Stimulated activated CD4-positive, alpha-beta T cell treated with anti-CD3 and anti-CD28 coated beads, Interleukin-2, amount 100 ng/mL, for 24 hours (primary cell): Measurements from ENCODE around the gene SERPINB11.
"Not testable (repeated sequence)": the region's sequence is repeated elsewhere in the genome, so short reads cannot be mapped to it uniquely, and the experiment has no call there.

ENCODE experiments used
- DNase-seq, 2 donors: peaks; one replicate each; pipeline ENCODE4 v3.0.0-alpha.2; 2020

Gene SERPINB11, protein sequence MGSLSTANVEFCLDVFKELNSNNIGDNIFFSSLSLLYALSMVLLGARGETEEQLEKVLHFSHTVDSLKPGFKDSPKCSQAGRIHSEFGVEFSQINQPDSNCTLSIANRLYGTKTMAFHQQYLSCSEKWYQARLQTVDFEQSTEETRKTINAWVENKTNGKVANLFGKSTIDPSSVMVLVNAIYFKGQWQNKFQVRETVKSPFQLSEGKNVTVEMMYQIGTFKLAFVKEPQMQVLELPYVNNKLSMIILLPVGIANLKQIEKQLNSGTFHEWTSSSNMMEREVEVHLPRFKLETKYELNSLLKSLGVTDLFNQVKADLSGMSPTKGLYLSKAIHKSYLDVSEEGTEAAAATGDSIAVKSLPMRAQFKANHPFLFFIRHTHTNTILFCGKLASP

DNA sequence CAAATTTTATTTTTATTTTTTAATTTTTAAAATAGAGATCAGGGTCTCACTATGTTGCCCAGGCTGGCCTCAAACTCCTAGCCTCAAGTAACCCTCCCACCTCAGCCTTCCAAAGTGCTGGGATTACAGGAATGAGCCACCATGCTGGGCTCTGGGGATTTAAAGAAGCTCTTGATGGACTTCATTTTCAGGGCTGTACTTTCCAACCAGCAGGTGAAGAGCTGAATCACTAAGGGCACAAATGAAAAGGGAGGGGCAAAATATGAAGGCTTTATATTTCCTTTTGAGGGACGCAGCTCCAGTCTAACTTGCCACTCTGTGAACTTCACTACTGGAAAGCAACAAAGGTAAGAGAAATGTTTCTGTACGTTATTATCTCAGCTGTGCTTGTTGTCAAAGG, at the start of gene SERPINB11:
SERPINB11 (plus strand) TSS at position 301 of the 400 bp plus-strand sequence. CDS start 7,234 bp downstream, outside the sequence.
- no peak for DNase-seq

DNA sequence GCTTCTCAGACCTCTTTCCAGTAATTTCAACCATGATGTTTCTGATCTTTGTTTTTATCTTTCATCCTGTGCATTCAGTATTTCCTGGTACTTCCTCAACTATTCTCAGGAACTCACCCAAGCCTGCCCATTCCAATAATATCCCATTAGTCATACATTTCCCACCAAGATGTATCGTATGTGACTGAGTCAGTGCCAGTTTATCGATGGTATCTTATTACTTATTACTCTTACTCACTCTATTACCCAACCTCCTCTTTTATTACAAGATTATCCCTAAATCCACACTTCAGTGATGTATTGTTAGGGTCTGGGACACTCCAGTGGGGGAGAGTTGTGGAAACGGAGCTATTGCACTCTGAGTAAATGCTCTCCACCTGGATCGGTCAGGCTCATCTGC, 43.8 kb upstream of the SERPINB11 start:
- DNase-seq = not testable (repeated sequence)

DNA sequence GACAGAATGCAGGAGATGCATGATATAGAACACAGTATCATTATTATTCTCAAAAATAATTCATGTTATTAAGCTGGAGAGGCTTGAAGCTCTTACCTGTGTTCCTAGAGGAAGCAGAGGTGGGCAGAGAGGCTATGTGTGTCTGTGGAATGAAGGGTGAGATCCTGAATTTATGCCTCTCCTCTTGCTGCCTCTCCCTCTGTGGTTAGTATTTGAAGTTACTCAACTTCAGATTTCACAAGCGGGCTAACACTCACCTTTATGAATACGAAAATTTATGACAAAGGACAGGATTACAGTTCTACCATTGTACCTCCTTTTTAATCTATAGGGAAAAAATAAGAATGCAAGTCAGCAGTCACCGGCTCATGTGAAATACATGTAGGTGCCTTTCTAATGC, 41.0 kb upstream of the SERPINB11 start, which contains the start of gene SERPINB3:
SERPINB3 (minus strand) TSS at position 144 of the 400 bp plus-strand sequence. CDS start 677 bp downstream, outside the sequence.
- DNase-seq = not testable (repeated sequence)

DNA sequence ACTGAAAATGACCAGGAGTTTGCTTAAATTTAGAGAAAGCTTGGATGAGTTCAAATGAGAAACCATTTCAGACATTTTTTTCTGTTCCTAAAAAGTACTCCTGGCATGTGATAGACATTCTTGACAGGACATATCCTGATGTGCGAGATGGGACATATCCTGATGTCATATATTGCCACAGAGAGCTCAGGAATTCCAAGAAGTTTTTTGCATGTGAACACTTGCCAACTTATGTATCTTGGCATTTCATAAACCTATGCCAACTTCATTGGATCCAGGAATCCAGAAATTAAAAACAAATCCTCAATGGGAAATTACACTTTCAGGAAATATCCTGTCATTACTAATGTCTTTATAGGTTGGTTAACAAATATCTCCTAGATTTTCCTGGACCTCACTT, 38.2 kb upstream of the SERPINB11 start:
- no peak for DNase-seq

DNA sequence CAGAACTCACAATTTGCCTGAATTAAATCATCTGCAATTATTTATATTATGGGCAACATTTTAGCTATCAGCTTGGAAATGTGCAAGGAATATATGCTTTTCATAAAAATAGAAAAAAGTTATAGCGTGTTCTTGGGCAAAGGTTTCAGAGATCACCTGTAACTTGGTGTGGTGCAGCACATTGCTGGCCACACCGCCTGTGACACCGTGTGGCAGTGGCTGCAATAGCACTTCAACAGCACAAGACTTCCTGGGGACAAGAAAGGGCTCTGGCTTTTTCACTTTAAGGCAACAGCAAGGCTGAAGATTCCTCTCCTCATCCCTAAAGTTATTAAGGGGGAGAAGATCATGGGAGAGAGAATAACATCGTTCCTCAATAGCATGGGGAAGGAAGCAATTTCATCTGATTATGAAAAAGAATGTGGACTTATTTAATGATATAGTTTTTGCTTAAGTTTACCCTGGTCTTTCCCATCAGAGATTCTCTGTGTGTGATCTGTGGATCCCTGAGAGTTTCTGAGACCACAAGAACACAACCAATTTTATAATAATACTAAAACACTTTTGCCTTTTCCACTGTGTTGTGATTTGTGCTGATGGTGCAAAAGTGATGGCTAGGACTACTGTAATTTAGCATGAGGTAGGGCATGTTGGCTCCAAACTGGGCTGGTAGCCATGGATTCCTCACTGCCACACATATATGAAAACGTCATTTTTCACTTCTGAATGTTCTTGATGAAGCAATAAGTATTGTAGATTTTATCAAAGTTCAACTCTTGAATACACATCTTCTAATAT, 26.0 kb upstream of the SERPINB11 start:
- no peak for DNase-seq

DNA sequence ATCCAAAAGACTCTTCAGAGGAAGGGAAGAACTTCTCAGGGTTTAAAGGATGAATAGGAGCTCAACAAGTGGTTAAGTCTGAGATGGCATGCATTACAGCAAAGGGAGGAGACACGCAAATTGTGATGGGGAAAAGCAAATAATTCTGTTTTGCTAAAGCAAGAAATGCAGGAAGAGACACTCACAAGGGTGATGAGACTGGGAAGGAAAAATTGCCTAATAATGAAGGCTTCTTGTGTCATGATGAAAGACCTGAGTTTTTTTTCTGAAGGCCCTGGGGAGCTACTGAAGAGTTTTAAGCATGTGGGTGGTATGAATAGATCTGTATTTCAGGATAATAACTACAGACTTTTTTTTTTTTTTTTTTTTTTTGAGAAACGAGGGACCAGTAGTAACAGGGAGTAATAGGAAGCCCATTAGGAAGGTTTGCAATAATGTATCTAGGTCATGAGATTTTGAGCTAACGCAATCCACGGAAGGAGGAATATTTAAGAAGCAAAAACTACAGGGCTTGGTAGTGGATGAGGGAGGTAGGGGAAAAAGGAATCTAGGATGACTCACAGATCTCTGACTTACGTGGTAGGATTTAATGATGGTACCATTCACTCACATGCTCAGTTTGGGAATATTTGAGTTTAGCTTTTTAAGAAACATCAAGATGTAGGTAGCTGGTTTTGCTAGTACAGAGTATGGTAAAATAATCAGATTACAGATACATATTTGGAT, 25.1 kb upstream of the SERPINB11 start:
- DNase-seq = no peak

DNA sequence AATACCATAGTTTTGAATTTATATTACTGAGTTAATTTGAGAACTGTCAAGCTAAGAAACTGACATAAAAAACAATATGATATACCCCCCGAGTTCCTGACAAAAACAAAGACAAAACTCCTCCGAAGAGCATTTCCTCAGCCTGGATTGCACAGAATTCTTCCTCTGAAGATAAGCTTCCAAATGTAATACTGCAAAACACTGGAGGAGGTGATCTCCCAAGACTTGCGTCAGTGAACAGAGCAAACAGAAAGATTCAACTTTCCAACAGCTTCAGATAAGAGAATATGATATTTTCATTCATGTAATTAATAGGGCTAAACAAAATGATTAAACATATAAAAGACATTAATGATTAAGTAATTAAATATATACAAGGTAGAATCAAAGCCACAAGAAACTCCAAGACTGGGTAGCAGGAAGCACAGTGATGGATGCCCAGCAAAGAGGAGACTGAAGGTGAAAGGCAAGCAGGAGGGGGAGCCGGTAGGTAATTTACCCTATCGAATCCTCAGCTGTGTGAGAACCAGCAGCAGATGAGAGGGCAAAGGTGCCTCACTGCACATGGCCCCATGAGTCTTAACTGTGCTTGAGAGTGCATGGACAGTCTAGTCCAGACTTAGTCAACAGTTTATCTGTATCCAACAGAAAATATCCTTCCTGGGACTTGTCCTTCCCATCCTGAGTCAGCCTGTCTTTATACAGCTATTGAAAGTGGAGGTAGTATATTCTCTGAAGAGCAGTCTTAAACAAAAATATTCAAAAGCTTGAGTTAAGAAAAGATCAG, 22.7 kb upstream of the SERPINB11 start:
- no peak for DNase-seq

DNA sequence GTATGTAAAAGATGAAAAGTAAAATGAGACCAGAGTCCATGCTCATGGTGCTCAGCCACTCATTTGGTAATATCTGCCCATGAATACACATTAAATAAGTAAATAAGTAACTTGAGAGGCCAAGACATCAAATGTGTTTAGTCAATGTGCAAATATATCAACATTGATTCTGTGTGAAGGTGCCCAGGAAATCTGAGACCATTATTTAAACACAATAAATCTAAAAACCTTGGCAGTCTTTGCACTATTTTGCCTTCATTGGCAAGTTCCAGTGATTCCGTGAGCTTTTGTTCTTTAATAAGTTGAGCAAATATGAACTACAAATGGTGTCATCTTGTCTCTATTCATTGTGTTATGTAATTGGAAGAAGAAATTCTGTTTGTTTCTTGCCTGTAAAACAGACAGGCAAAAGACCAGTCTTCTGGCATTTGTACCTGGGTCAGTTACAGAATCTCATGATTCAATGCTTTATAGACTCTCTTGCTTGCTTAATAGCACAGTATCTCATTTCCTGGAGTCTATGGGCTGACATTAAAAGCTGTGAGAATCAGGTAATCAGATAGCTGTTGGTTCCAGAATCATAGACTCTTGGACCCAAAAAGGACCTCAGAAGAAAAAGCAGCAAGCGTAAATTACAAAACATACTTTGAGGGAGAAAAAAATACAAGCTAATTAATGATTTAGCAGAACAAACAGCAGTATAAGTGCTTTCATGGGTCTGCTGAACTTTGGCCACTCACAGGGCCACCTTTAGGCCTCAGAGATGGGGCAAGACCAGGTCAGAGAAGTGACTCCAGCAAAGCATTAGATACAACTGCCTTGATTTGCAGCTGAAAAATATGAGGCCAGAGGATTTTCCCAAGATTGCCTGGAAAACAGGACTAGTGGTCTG, 21.1 kb upstream of the SERPINB11 start:
- no peak for DNase-seq

DNA sequence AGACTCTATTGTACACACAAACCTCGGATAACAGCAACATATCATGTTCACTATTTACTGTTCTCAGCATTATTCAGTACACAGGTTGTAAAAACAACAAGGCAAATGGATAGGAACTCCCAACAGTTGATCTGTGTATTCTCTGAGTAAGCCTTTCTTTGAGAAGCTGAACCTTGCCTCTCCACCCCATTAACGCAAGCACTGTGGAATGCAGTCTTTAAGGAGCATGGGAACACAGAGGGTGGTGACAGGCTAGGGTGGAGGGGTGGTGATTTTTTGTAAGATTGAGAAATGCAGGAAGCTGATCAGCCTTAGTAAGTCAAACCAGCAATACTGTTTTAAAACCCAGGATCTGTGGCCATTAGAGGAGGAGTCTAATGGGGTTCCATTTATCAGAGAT, 19.6 kb upstream of the SERPINB11 start:
- no peak for DNase-seq

DNA sequence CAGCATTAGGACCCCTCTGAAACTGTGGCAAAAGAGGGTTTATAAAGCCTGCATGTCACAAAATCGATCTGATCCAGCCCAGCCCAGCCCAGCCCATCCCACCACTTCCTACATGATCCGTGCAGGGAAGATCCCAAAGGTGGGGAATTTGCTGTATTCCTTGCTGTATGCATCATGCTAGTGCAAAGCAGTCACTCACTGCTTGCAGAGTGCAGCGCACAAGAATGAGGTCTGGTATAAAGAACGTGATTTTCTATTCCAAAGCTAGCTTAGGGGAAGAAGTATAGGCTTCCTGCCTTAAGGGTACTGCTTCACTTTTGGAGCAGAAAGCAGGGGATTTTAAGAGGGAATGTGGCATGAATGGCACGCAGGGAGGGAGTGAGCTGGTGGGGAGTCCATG, 18.9 kb upstream of the SERPINB11 start:
- DNase-seq = no peak

DNA sequence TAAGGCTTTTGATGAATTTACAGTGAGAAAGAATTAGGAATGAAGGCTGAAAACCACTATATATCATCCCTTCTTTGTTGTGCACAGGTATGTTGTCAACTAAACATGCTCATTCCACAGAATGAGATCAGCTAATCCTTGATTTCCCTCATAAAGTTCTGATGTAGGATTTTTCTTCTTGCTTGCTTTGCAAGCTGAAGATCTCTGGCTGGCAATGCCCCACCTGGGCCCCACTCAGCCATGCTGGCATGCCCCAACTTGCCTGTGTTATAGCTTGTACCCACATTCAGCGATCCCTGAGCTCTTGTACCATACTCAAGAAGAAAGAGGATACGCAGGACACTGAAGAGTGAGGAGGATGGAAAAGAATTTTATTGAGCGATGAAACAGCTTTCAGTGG, 18.0 kb upstream of the SERPINB11 start:
- DNase-seq = no peak

DNA sequence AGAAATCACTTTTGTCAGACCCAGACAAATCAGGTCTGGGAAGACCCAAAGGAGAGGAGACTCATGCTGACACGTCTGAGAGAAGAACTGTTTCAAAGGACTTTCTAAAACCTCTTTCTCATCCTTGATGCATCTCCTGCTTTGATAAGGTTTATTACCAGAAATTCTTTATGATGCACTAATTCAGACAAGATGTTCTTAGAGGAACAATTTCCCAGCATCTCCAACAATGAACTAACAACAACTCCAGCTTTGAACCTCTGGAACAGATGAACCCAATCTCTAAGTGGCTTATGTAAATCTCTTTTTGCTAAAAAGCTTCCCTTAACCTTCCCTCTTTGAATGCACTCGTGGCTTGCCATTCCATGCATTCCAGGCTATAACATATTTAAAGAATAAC, 15.9 kb upstream of the SERPINB11 start:
- DNase-seq = no peak

DNA sequence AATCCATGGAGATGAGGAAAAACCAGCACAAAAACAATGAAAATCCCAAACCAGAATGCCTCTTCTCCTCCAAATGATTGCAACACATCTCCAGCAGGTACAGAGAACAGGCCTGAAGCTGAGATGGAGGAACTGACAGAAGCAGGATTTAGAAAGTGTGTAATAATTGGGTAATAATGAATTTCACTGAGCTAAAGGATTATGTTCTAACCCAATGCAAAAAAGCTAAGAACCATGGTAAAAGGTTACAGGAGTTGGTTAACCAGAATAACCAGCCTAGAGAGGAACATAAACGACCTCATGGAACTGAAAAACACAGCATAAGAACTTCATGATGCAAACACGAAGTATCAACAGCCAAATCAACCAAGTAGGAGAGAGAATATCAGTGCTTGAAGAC, 13.7 kb upstream of the SERPINB11 start:
- DNase-seq = no peak

DNA sequence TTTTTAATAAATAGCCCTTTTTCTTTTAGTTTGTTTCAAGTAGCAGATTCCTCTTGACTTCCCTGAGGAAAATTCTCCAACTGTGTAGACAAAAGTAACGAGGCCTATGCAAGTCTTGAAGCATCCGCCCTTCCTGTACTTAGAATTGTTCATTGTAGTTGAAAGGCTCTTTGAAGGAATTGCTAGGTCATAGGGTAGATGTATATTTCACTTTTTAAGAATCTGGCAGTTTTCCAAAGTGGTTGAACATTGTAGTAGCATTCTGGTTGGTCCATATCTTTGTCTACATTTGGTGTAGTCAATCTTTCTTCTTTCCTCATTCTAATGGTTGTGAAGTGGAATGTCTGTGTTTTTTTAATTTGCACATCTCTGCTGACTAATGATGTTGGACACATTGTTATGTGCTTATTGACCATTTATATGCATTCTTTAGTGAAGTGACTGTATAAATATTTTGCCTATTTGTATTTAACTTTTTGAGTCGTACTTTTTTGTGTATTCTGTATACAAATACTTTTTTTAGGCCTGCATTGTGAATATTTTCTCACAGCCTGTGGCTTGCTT, 5.6 kb upstream of the SERPINB11 start:
- DNase-seq = no peak

DNA sequence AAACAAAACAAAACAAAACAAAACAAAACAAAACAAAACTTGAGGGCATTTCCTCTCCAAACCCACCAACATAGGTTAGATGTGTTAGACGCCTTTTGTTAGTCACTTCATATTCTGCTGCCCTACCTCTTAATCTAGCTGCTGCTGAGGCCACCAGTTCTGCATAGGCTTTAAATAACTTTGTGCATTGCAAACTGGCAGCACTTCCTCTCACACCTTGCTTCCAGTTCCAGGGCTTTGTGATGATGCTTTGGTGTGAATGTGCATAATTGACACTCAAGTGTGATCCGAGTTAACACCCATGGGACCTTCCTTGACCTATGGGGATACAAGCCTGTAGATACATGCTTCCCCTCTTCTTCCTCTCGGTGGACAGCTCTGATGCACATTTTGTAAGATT, 2.3 kb upstream of the SERPINB11 start:
- DNase-seq = no peak

DNA sequence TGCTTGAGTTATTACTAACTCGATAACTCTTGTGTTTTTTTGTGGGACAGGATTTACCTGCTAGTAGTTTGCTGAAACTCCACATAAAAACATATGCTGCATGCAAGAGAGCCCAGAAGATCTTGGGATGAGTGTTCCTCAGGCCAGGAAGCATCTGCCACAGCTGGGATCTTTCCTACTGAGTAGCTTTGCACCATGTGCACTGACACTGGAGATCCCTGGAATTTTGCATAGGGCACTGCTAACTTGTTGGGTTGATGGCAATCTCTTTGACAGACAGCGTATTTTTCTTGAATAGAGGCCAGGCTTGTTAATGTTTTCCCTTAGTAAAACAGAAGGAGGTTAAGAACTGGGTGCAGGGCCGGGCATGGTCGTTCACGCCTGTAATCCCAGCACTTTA, 808 bp upstream of the SERPINB11 start:
- DNase-seq = no peak

DNA sequence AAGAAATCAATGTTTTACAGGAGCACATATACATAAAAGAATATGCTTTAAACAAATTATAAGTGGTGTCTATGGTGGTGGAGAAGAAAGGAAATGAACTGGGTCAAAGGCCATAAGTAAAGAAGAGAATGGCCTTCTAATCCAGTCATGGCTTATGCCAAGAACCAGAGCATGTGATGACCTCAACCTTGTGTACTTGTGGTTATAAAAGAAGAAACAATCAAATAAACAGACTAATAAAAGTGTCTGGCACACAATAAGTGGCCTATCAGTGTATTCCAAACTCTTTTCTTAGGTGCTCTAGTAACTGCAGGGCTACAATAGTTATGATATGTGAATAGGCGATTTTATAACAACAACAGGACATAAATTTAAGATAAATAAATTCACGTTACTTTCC, 2.6 kb downstream of the SERPINB11 start:
- no peak for DNase-seq

DNA sequence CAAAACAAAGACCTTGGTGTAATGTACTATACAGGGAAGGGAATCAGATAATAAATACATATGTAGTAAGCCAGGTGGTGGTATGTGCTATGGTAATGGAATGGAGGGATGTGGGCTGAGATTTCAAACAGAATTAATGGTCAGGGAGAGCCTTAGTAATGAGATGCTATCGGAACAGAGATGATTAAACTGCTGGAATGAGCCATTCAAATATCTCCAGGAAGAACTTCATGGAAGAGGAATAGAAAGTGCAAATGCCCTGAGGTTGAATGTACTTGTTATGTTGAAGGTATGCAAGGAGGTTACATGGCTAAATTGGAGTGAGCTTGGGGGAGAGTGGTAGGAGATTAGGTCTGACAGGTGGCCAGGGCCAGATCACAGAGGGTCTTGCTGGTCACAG, 5.1 kb downstream of the SERPINB11 start:
- no peak for DNase-seq

DNA sequence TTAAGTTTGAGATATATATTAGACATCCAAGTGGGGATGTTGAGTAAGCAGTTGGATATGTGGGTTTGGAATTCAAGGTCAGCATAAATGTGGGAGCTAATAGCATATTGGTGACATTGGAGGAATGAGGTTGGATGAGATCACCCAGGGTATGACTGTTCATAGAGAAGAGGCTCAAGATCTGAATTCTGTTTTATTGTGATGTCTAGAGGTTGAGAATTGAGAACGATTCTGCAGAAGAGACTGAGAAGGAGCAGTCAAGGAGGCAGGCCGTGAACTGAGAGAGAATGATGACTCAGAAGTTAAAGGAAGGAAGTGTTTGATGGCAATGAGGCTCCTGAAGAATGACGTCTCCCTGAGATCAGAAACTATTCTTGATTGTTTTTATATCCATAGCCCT, 5.9 kb downstream of the SERPINB11 start:
- DNase-seq = no peak

DNA sequence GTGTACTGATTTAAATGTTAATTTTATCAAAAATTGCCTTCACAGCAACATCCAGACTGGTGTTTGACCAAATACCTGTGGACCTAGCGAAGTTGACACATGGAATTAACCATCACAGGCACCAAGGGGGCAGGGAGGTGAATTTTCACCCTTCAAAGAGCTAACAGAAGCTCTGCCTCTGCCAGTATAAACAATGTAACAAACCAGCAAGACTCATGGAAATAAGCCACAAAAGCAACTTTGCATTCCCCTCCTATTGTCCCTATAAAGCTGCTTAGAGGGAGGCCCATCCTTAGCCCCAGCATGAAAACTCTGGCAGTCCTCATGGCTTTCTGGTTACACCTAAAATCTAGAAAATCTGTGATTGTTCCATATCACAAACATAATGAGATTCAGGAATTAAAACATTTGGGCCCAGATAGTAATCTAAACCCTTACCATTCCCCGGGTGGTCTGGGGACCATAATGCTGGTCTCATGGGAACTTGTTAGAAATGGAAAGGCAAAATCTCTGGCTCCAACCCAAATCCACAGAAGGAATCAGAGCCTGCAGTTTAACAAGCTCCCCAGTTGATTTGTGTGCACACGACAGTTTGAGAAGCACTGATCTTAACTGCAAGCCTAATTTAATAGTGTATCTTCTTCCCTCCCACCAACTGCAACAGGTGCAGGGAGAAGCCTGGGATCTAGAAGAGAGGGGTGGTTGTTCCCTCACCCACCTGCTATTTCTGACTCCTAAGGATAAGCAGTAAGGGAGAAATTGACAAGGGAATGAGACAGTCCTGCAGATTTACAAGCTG, 23.1 kb downstream of the SERPINB11 start:
- DNase-seq = no peak
